ENCODE data around the gene RPS8. TPM values are rescaled to one million over a fixed set of nuclear protein-coding genes. Genes with fewer than 3 reads are reported as not detected.
"Not testable (repeated sequence)": the region's sequence is repeated elsewhere in the genome, so short reads cannot be mapped to it uniquely, and the experiment has no call there.

The RPS8 gene
- total RNA-seq, 1 donor from 2014 or later: 3,387 TPM

DNA sequence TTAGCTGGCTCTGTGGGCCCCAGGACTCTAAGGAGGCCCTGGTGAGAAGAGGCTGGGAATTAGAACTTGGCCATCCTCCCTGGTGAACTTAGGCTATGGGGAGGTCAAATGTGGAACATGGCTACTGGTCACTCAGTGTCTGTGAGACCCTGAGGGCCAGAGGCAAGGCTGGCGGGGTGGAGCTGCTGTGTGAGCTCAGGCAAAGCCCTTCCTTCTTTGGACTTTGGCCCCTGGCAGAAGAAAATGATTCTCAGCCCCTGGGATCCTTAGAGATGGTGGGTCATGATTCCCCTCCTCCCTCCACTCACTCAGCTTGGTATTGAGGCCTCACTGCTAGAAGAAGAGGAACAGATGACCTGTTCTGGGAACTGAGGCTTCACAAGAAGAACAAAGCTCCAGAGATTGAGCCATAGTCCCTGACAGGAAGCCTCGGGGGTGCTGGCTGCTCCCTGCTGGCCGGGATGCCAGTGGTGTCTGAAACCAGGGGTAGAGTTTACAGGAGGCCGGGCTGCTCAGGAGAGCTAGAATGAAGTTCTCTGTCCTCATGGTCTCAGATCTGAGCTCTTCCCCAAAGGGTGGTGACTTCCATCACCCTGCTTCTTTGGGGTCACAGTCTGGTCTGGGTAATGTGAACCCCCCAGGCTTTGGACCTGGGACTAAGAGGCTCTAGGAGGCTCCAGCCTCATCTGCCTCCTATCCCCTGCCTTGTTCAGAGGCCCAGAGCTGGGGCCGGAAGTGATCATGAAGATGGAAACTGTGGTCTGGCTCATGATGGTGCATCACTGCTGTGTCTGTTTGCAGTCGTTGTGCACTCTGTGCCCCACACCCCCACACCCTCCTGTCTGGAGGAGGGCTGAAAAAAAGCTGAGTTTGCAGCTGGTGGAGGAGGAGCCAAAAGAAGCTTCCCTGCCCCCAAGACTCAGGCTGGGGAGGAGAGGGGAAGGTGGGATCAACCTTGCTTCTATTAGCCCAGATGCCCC lies 33.9 kb downstream of the RPS8 start:
- H3K36me3 ChIP-seq (ENCODE audit: control insufficient read depth, insufficient read depth, low read length): peaks cover 14% of the 10 kb centered on the region
- H3K27me3 ChIP-seq (ENCODE audit: control insufficient read depth, insufficient read depth, low read length): no peaks in the 10 kb centered on the region
- FAIRE-seq (no peak), DNase-seq (ENCODE audit: low read depth) (peak; percentile 46)
- TF ChIP-seq, protein P1, sequence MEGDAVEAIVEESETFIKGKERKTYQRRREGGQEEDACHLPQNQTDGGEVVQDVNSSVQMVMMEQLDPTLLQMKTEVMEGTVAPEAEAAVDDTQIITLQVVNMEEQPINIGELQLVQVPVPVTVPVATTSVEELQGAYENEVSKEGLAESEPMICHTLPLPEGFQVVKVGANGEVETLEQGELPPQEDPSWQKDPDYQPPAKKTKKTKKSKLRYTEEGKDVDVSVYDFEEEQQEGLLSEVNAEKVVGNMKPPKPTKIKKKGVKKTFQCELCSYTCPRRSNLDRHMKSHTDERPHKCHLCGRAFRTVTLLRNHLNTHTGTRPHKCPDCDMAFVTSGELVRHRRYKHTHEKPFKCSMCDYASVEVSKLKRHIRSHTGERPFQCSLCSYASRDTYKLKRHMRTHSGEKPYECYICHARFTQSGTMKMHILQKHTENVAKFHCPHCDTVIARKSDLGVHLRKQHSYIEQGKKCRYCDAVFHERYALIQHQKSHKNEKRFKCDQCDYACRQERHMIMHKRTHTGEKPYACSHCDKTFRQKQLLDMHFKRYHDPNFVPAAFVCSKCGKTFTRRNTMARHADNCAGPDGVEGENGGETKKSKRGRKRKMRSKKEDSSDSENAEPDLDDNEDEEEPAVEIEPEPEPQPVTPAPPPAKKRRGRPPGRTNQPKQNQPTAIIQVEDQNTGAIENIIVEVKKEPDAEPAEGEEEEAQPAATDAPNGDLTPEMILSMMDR (IDR thresholded peaks at IDR 0.05; ENCODE audit: insufficient read depth, low read length, severe bottlenecking): no peak
- no peak overlapping the region for H3K4me3 ChIP-seq (ENCODE audit: low read depth, low read length)

GRCh38 chr1:44810101-44810761 lies 34.9 kb downstream of the RPS8 start:
- FAIRE-seq: peak; percentile 28
- peaks cover 10% of the 10 kb centered on the region for H3K36me3 ChIP-seq (ENCODE audit: control insufficient read depth, insufficient read depth, low read length)
- no peaks in the 10 kb centered on the region for H3K27me3 ChIP-seq (ENCODE audit: control insufficient read depth, insufficient read depth, low read length)
- no peak overlapping the region for H3K4me3 ChIP-seq (ENCODE audit: low read depth, low read length)
- DNase-seq (ENCODE audit: low read depth): no peak
- TF ChIP-seq, protein P1 (IDR thresholded peaks at IDR 0.05; ENCODE audit: insufficient read depth, low read length, severe bottlenecking): no peak

- not testable (repeated sequence) for H3K4me3 ChIP-seq (ENCODE audit: low read depth, low read length); DNase-seq (ENCODE audit: low read depth); FAIRE-seq; H3K27me3 ChIP-seq (ENCODE audit: control insufficient read depth, insufficient read depth, low read length); H3K36me3 ChIP-seq (ENCODE audit: control insufficient read depth, insufficient read depth, low read length)
Measured at GRCh38 chr1:44810762-44811105, 35.4 kb downstream of the RPS8 start.

- FAIRE-seq (no peak), DNase-seq (ENCODE audit: low read depth) (no peak)
- TF ChIP-seq, protein P1 (IDR thresholded peaks at IDR 0.05; ENCODE audit: insufficient read depth, low read length, severe bottlenecking): no peak
- H3K36me3 ChIP-seq (ENCODE audit: control insufficient read depth, insufficient read depth, low read length): peaks cover 4% of the 10 kb centered on the region
- no peaks in the 10 kb centered on the region for H3K27me3 ChIP-seq (ENCODE audit: control insufficient read depth, insufficient read depth, low read length)
- no peak overlapping the region for H3K4me3 ChIP-seq (ENCODE audit: low read depth, low read length)
Measured at GRCh38 chr1:44811234-44811633, 35.9 kb downstream of the RPS8 start.

DNA sequence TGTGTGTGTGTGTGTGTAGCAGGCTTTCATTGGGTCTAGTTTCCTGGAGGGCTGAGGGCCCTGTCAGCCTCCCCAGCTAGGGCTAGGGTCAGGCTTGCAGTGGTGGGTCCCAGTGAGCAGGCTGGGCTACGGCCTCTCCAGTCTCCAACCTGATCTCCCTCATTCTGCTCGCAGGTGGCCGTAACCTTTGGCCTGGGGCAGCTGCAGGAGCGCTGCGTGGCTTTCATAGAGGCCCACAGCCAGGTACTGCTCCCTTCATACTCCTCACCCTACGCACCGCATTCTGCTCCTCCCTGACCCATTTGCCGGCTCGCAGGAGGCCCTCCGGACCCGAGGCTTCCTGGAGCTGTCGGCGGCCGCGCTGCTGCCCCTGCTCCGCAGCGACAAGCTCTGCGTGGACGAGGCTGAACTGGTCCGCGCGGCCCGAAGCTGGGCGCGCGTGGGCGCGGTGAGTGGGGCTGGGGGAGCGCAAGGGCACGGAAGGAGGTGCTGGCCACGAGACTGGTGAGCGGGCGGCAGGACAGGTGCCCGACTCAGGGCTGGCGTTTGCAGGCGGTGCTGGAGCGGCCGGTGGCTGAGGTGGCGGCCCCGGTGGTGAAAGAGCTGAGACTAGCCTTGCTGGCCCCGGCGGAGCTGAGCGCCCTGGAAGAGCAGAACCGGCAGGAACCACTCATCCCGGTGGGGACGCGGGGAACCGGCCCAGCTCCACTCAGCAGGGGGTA lies 37.6 kb downstream of the RPS8 start:
- TF ChIP-seq, protein P1 (IDR thresholded peaks at IDR 0.05; ENCODE audit: insufficient read depth, low read length, severe bottlenecking): no peak
- Histone ChIP-seq H3K4me3 (ENCODE audit: low read depth, low read length) (no peak overlapping the region), H3K36me3 (ENCODE audit: control insufficient read depth, insufficient read depth, low read length) (peaks cover 1% of the 10 kb centered on the region), H3K27me3 (ENCODE audit: control insufficient read depth, insufficient read depth, low read length) (no peaks in the 10 kb centered on the region)
- FAIRE-seq: no peak
- no peak for DNase-seq (ENCODE audit: low read depth)

DNA sequence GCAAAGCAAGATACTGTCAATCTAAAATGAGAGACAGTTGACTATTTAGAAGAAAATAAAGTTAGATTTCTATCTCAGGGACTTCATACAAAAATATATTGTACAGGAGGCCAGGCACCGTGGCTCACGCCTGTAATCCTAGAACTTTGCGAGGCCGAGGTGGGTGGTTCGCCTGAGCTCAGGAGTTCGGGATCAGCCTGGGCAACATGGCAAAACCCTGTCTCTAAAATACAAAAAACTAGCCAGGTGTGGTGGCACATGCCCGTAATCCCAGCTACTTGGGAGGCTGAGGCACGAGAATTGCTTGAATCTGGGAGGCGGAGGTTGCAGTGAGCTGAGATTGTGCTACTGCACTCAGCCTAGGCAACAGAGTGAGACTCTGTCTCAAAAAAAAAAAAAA lies 40.6 kb downstream of the RPS8 start:
- not testable (repeated sequence) for H3K36me3 ChIP-seq (ENCODE audit: control insufficient read depth, insufficient read depth, low read length); DNase-seq (ENCODE audit: low read depth); FAIRE-seq; H3K27me3 ChIP-seq (ENCODE audit: control insufficient read depth, insufficient read depth, low read length); H3K4me3 ChIP-seq (ENCODE audit: low read depth, low read length)

All from bronchial epithelial cell (primary cell).